22Rv1 (cell line): ENCODE data around the gene TM7SF3.

Experiments
- CTCF ChIP-seq: fragments of 450-650 bp; IDR thresholded peaks from 2 replicates; pipeline ENCODE4 v1.5.1; 2017; ENCODE audit warnings: mild to moderate bottlenecking
- ZFX ChIP-seq: fragments of 450-650 bp; IDR thresholded peaks from 2 replicates; pipeline ENCODE4 v1.6.1; 2017; ENCODE audit warnings: antibody characterized with exemption, borderline replicate concordance

GRCh38 chr12:27014859-27015729 is 910 bp upstream of the TM7SF3 start:
- TF ChIP-seq CTCF = no peak
- TF ChIP-seq ZFX = no peak
